Pancreas (tissue), 10 donors: ENCODE measurements around the gene KIAA0930. TPM values are rescaled to one million over a fixed set of nuclear protein-coding genes. Genes with fewer than 3 reads are reported as not detected.

Experiments used
- ATAC-seq, 4 donors: fragments of 200-7000 bp; cut with Tn5 transposase; one replicate each; pipeline versions ENCODE4 v1.8.0 to v1.9.1; 2020; ENCODE audit warnings: mild to moderate bottlenecking in 4 of 4, moderate library complexity in 4 of 4
- DNase-seq, 6 donors: peaks; one replicate each; pipeline ENCODE4 v3.0.0-alpha.2; 2020
- FAIRE-seq: peaks from 2 replicates; lab custom pipeline; 2012; peaks lifted over from hg19 to GRCh38; lab: Jason Lieb, UNC
- H3K27ac ChIP-seq, 4 donors: fragments of 200-600 bp; sonication (generic); 1 replicate in 3 of 4; 2 replicates in 1 of 4; pipeline versions ENCODE4 v1.5.0 to v1.8.0; 2020
- H3K27me3 ChIP-seq, 4 donors: fragments of 200-600 bp; one replicate each; pipeline ENCODE4 v1.8.0; 2021
- H3K36me3 ChIP-seq, 3 donors: fragments of 200-600 bp; sonication (generic) in 1 of 3; one replicate each; pipeline versions ENCODE4 v1.5.0 to v1.8.0; 2020 to 2021
- H3K4me1 ChIP-seq, 3 donors: fragments of 200-600 bp; one replicate each; pipeline ENCODE4 v1.8.0; 2021
- H3K4me3 ChIP-seq, 4 donors: fragments of 200-600 bp; sonication (generic) in 2 of 4; one replicate each; pipeline versions ENCODE4 v1.5.0 to v1.8.0; 2020 to 2021
- H3K9me3 ChIP-seq, 4 donors: fragments of 200-600 bp; one replicate each; pipeline ENCODE4 v1.8.0; 2021
- CTCF ChIP-seq, 4 donors: fragments of 200-600 bp; sonication (generic) in 3 of 4; IDR thresholded peaks; one replicate each; pipeline versions ENCODE4 v1.5.0 to v1.8.0; 2021; ENCODE audit warnings: antibody characterized with exemption in 4 of 4
- WGBS, 2 donors: extraction: QIAGEN DNeasy Blood & Tissue Kit; methylation state at CpG; one replicate each; pipeline ENCODE4 v1.1.7; 2013; 5-methylcytosine and 5-hydroxymethylcytosine counted together
- intact Hi-C, 3 donors: fragments of 100-400 bp; cut with DNase I; formaldehyde crosslinking; loops; one replicate each; pipeline versions ENCODE4 v1.11.1 to v1.14.2; 2022
- microRNA-seq, 2 donors: library from miRNA; unstranded; fragments of <30 nt; microRNA quantifications; one replicate each; pipeline versions ENCODE4 to v1.1.0, GENCODE V29; 2019 to 2020
- polyA plus RNA-seq, 2 donors: library from polyadenylated mRNA; stranded (reverse); fragments of 200-250 nt; gene quantifications; one replicate each; pipeline ENCODE4 v1.2.3, GENCODE V29; 2013
- total RNA-seq, 6 donors: library from RNA; stranded (reverse); fragmentation: NEBNext Ultra II Directional in 4 of 6; extraction: Animal tissue kit (Norgen Biotek cat#: 25700) in 4 of 6; gene quantifications; one replicate each; pipeline versions ENCODE4 v1.2.1 to v1.2.4, GENCODE V29; 2021 to 2023
- donor health status: healthy with polysubstance abuse.
- donor health status: DM: no; HTN: no; CAD: no; lungs with moderate emphysema.
- donor health status: DM: no; HTN: no; CAD: no.
- donor health status: control.
- donor health status: control.
- donor health status: Bipolar disorder and iron deficiency.
- donor health status: DM: yes; HTN: yes; CAD: no.
- donor health status: DM: no; HTN: no; CAD: no.
- donor health status: DM: no; HTN: no; CAD: no.
- donor health status: DM: yes; HTN: yes; CAD: no.

Gene KIAA0930
- total and polyA plus RNA-seq, 8 donors, result 14.6 to 36.8 (median 20.0) TPM

- intact Hi-C loops, result no loop called here
- WGBS, 2 donors, result 83 to 85% methylated on average over 1 of the region's 1 CpG
- H3K36me3 ChIP-seq, result no peaks in the 10 kb centered on the region
- H3K9me3 ChIP-seq, result no peaks in the 10 kb centered on the region
- no peak overlapping the region for H3K4me3 ChIP-seq
- H3K27ac ChIP-seq, result no peak overlapping the region
- no peak for TF ChIP-seq CTCF (IDR thresholded peaks at IDR 0.05)
- H3K27me3 ChIP-seq, result no peaks in the 10 kb centered on the region
- ATAC-seq, result no peak
- H3K4me1 ChIP-seq, result no peaks in the 10 kb centered on the region
- no peak for FAIRE-seq
- DNase-seq, result no peak
Observed at GRCh38 chr22:45144916-45145315, 95.8 kb downstream of the KIAA0930 start.

- DNase-seq (no peak), ATAC-seq (no peak), FAIRE-seq (no peak)
- no peak for TF ChIP-seq CTCF (IDR thresholded peaks at IDR 0.05)
- intact Hi-C loops, result no loop called here
- Histone ChIP-seq H3K36me3 (no peaks in the 10 kb centered on the region), H3K4me3 (no peak overlapping the region), H3K9me3 (no peaks in the 10 kb centered on the region), H3K27me3 (no peaks in the 10 kb centered on the region), H3K4me1 (no peaks in the 10 kb centered on the region), H3K27ac (no peak overlapping the region)
- WGBS, 2 donors, result 76 to 88% methylated on average over 15 of the region's 15 CpGs
Observed at GRCh38 chr22:45142376-45142775, 98.3 kb downstream of the KIAA0930 start.

Small RNA genes lying within 50 kb of the gene (microRNA-seq; reads per million reads assigned to microRNA genes)
- 6.2 to 12.7 reads per million in 2 donors for gene MIR1249

Other genes with a start within 250 kb of the KIAA0930 start
- 1 to 10 TPM in 1 of 6 donors, under 1 TPM in 4, not detected in 1; 0.34 to 1.4 (median 0.57) TPM for gene PHF21B, start 230.9 kb downstream of the KIAA0930 start, total RNA-seq
- gene PHF21B, start 230.9 kb downstream of the KIAA0930 start, polyA plus RNA-seq, result 1 to 10 TPM in 1 of 2 donors, under 1 TPM in 1; 0.57 to 2.9 TPM
- gene NUP50, start 77.0 kb downstream of the KIAA0930 start, total RNA-seq, result 10 to 100 TPM; 27.0 to 35.2 (median 28.2) TPM
- gene NUP50, start 77.0 kb downstream of the KIAA0930 start, polyA plus RNA-seq, result 10 to 100 TPM; 11.8 to 15.9 TPM
- gene UPK3A, start 44.1 kb upstream of the KIAA0930 start, total RNA-seq, result not detected
- gene UPK3A, start 44.1 kb upstream of the KIAA0930 start, polyA plus RNA-seq, result under 1 TPM in 1 of 2 donors, not detected in 1; 0.21 TPM
- 10 to 100 TPM in 2 of 6 donors, 1 to 10 TPM in 4; 7.1 to 25.4 (median 8.2) TPM for gene FAM118A, start 69.0 kb upstream of the KIAA0930 start, total RNA-seq
- gene FAM118A, start 69.0 kb upstream of the KIAA0930 start, polyA plus RNA-seq, result 100 to 1,000 TPM in 1 of 2 donors, 10 to 100 TPM in 1; 19.0 to 127 TPM
- under 1 TPM in 1 of 6 donors, not detected in 5; 0.06 TPM for gene SMC1B, start 172.7 kb upstream of the KIAA0930 start, total RNA-seq
- not detected for gene SMC1B, start 172.7 kb upstream of the KIAA0930 start, polyA plus RNA-seq
- gene RIBC2, start 172.8 kb upstream of the KIAA0930 start, total RNA-seq, result 1 to 10 TPM in 1 of 6 donors, under 1 TPM in 4, not detected in 1; 0.12 to 1.7 (median 0.29) TPM
- gene RIBC2, start 172.8 kb upstream of the KIAA0930 start, polyA plus RNA-seq, result under 1 TPM in 1 of 2 donors, not detected in 1; 0.54 TPM